Caco-2 (cell line): ENCODE results near the gene DMGDH. TPM values are rescaled to one million over a fixed set of nuclear protein-coding genes. Genes with fewer than 3 reads are reported as not detected.

Experiments used
- BruUV-seq: library from RNA; stranded (reverse); fragments of 400-500 nt; replicated peaks from 2 replicates; lab custom pipeline; 2021; lab: Mats Ljungman, UMichigan
- CTCF ChIA-PET: fragments of 300-600 bp; sonication (Branson Sonifier 250); formaldehyde crosslinking; loops from one replicate; lab custom pipeline; 2022; ENCODE audit warnings: antibody characterized with exemption; lab: Charles Lee
- POLR2A ChIA-PET: fragments of 300-600 bp; sonication (Branson Sonifier 250); formaldehyde crosslinking; loops from one replicate; lab custom pipeline; 2022; ENCODE audit warnings: antibody characterized with exemption; lab: Charles Lee
- DNase-seq, 2 experiments: peaks; one replicate each; pipeline versions ENCODE4 v3.0.0 to v3.0.0-alpha.2; 2020 to 2022
- H3K27me3 ChIP-seq: replicated peaks from 2 replicates; pipeline ENCODE4 v1.6.0; 2011; ENCODE audit warnings: low read length; ENCODE audit not compliant: control insufficient read depth, insufficient read depth
- H3K36me3 ChIP-seq: 2 replicates; pipeline ENCODE4 v1.5.1; 2011; ENCODE audit warnings: low read length; ENCODE audit not compliant: control insufficient read depth, insufficient read depth
- H3K4me1 ChIP-seq: fragments of 250-450 bp; sonication (Bioruptor Pico); 2 replicates; pipeline ENCODE4 v1.5.1; 2020; ENCODE audit warnings: mild to moderate bottlenecking
- H3K4me3 ChIP-seq: 2 replicates; pipeline ENCODE4 v1.5.1; 2011; ENCODE audit warnings: low read depth, mild to moderate bottlenecking, control low read depth, low read length
- H3K9me3 ChIP-seq: fragments of 250-450 bp; sonication (Bioruptor Pico); 2 replicates; pipeline ENCODE4 v1.5.1; 2020; ENCODE audit warnings: mild to moderate bottlenecking, moderate library complexity
- H3K27ac Mint-ChIP-seq: one replicate; pipeline ENCODE4 v1.8.0; 2022; ENCODE audit warnings: mixed read lengths; ENCODE audit not compliant: unreplicated experiment
- H3K27me3 Mint-ChIP-seq: one replicate; pipeline ENCODE4 v1.8.0; 2022; ENCODE audit warnings: mixed read lengths; ENCODE audit not compliant: insufficient read depth, unreplicated experiment
- H3K36me3 Mint-ChIP-seq: one replicate; pipeline ENCODE4 v1.8.0; 2022; ENCODE audit warnings: mild to moderate bottlenecking, mixed read lengths; ENCODE audit not compliant: insufficient read depth, unreplicated experiment
- H3K4me1 Mint-ChIP-seq: one replicate; pipeline ENCODE4 v1.8.0; 2022; ENCODE audit warnings: low read depth, mixed read lengths; ENCODE audit not compliant: unreplicated experiment
- H3K4me3 Mint-ChIP-seq: one replicate; pipeline ENCODE4 v1.8.0; 2022; ENCODE audit warnings: mild to moderate bottlenecking, moderate library complexity, mixed read lengths; ENCODE audit not compliant: unreplicated experiment
- H3K9me3 Mint-ChIP-seq: one replicate; pipeline ENCODE4 v1.8.0; 2022; ENCODE audit warnings: mixed read lengths; ENCODE audit not compliant: unreplicated experiment
- intact Hi-C: fragments of 100-400 bp; cut with micrococcal nuclease; formaldehyde crosslinking; loops from one replicate; pipeline ENCODE4 v1.10.0; 2022; ENCODE audit not compliant: unreplicated experiment
- total RNA-seq: library from RNA; stranded (reverse); gene quantifications from 2 replicates; pipeline ENCODE4 v1.2.3, GENCODE V29; 2022
- TF ChIP-seq, protein P1 (sequence below), 2 experiments: fragments of 200-600 bp in 1 of 2; IDR thresholded peaks; 1 replicate in 1 of 2; 2 replicates in 1 of 2; pipeline versions ENCODE4 v1.5.1 to v1.8.0; 2011 to 2022; ENCODE audit warnings: antibody characterized with exemption in 1 of 2, control low read depth in 1 of 2, inconsistent platforms in 1 of 2, low read depth in 1 of 2, low read length in 1 of 2, mild to moderate bottlenecking in 1 of 2, moderate library complexity in 1 of 2; ENCODE audit not compliant: insufficient read depth in 1 of 2, severe bottlenecking in 1 of 2, unreplicated experiment in 1 of 2

DMGDH gene
- total RNA-seq, 1 experiment from 2014 or later = 1.8 TPM

DNA sequence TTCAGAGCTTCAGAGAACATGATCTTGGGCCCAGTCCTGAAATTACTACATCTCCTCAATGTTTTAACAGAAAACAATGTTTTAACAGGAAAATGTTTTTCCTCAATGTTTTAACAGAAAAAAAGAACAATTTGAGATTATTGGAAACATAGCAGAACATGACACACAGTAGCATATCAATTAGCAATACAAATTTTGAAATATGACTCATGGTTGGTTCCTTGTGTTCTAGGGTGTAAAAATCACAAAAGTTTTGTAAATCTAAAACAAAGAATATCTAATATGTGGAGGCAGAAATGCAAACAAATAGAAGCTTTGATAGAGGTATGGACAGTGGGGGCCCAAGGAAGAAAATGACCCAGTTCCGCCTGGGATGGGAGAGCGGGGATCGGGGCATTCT is 61.6 kb downstream of the DMGDH start:
- POLR2A ChIA-PET = no interaction called here
- no TSS peak for BruUV-seq
- Mint-ChIP-seq H3K4me1 (no peaks in the 10 kb centered on the region), H3K9me3 (peaks cover 3% of the 10 kb centered on the region), H3K4me3 (no peak overlapping the region), H3K27ac (no peak overlapping the region), H3K36me3 (no peaks in the 10 kb centered on the region), H3K27me3 (peaks cover 5% of the 10 kb centered on the region)
- Histone ChIP-seq H3K36me3 (no peaks in the 10 kb centered on the region), H3K9me3 (no peaks in the 10 kb centered on the region), H3K27me3 (no peaks in the 10 kb centered on the region; the same call in 1 of the 2 replicates), H3K4me1 (no peaks in the 10 kb centered on the region), H3K4me3 (no peak overlapping the region)
- DNase-seq = no peak
- TF ChIP-seq, protein P1, sequence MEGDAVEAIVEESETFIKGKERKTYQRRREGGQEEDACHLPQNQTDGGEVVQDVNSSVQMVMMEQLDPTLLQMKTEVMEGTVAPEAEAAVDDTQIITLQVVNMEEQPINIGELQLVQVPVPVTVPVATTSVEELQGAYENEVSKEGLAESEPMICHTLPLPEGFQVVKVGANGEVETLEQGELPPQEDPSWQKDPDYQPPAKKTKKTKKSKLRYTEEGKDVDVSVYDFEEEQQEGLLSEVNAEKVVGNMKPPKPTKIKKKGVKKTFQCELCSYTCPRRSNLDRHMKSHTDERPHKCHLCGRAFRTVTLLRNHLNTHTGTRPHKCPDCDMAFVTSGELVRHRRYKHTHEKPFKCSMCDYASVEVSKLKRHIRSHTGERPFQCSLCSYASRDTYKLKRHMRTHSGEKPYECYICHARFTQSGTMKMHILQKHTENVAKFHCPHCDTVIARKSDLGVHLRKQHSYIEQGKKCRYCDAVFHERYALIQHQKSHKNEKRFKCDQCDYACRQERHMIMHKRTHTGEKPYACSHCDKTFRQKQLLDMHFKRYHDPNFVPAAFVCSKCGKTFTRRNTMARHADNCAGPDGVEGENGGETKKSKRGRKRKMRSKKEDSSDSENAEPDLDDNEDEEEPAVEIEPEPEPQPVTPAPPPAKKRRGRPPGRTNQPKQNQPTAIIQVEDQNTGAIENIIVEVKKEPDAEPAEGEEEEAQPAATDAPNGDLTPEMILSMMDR (IDR thresholded peaks at IDR 0.05; ENCODE audit: insufficient read depth in 1 of 2, low read depth in 1 of 2, low read length in 1 of 2, severe bottlenecking in 1 of 2, unreplicated experiment in 1 of 2) = no peak
- intact Hi-C loops = no loop called here
- CTCF ChIA-PET = no interaction called here

DNA sequence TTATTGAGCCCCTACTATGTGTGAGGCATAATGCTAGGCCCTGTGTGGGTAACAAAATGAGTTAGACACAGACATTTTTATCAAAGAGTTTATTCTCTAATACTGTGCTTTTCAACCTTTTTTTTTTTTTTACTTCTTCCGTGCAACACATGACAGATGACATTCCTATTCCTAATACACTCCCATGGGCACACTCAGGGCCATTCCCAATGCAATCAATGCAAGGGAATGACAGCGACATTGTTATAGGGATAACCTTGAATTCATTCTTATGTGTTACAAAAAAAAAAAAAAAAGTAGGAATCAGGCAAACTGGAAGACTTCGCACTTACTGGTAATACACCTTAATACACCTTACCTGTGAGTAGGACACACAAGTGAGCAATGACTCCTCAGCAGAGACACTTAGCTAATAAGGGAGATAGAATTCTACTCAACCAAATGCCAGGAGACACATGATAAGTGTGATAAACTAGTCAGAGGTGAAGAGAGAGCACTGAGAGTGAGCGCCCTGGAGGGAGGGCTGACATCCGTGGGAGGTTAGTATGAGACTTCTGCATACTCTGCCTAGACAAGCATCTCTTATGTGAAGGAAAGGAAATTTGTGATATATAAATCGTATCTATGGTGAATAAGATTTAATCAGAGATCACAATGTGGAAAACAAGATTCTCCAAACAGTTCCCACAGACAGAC is 63.4 kb downstream of the DMGDH start:
- TF ChIP-seq, protein P1 (IDR thresholded peaks at IDR 0.05; ENCODE audit: insufficient read depth in 1 of 2, low read depth in 1 of 2, low read length in 1 of 2, severe bottlenecking in 1 of 2, unreplicated experiment in 1 of 2) = no peak
- Mint-ChIP-seq H3K36me3 (no peaks in the 10 kb centered on the region), H3K27ac (no peak overlapping the region), H3K9me3 (no peaks in the 10 kb centered on the region), H3K27me3 (peaks cover 6% of the 10 kb centered on the region), H3K4me3 (no peak overlapping the region), H3K4me1 (no peaks in the 10 kb centered on the region)
- Histone ChIP-seq H3K4me3 (no peak overlapping the region), H3K36me3 (no peaks in the 10 kb centered on the region), H3K4me1 (no peaks in the 10 kb centered on the region), H3K9me3 (no peaks in the 10 kb centered on the region), H3K27me3 (no peaks in the 10 kb centered on the region; the same call in 1 of the 2 replicates)
- intact Hi-C loops = no loop called here
- ChIA-PET POLR2A (no interaction called here), CTCF (no interaction called here)
- no TSS peak for BruUV-seq
- DNase-seq = no peak

DNA sequence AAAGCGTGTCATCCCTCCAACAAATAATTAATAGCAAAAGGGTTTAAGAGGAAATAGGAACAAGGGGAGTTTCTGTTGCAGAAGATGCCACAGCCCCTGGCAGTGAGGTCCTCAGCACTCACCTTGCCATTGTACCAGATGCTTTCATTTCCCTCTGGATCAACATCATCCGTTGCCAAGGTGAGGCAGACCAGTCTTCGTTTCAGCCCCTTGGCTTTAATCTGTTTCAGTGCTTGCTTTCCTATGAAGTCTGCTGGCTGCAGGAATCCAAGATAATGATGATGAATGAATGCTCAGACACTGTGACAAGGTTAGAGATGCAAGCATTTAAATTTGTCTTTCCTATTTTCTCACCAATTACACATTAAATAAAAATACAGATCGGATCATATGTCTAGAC is 64.3 kb downstream of the DMGDH start:
- no peaks in the 10 kb centered on the region for H3K4me1 ChIP-seq
- intact Hi-C loops = no loop called here
- Mint-ChIP-seq H3K36me3 (no peaks in the 10 kb centered on the region), H3K27me3 (peaks cover 6% of the 10 kb centered on the region), H3K4me3 (no peak overlapping the region), H3K27ac (no peak overlapping the region), H3K4me1 (no peaks in the 10 kb centered on the region), H3K9me3 (no peaks in the 10 kb centered on the region)
- POLR2A ChIA-PET = no interaction called here
- DNase-seq = no peak
- BruUV-seq = no TSS peak
- H3K36me3 ChIP-seq = no peaks in the 10 kb centered on the region
- H3K27me3 ChIP-seq = no peaks in the 10 kb centered on the region; the same call in 1 of the 2 replicates
- H3K4me3 ChIP-seq = no peak overlapping the region
- H3K9me3 ChIP-seq = no peaks in the 10 kb centered on the region
- TF ChIP-seq, protein P1 (IDR thresholded peaks at IDR 0.05; ENCODE audit: insufficient read depth in 1 of 2, low read depth in 1 of 2, low read length in 1 of 2, severe bottlenecking in 1 of 2, unreplicated experiment in 1 of 2) = no peak
- CTCF ChIA-PET = no interaction called here
